ENCODE measurements around the gene PCDHB6.
"Not testable (repeated sequence)": the region's sequence is repeated elsewhere in the genome, so short reads cannot be mapped to it uniquely, and the experiment has no call there.

The PCDHB6 gene

DNA sequence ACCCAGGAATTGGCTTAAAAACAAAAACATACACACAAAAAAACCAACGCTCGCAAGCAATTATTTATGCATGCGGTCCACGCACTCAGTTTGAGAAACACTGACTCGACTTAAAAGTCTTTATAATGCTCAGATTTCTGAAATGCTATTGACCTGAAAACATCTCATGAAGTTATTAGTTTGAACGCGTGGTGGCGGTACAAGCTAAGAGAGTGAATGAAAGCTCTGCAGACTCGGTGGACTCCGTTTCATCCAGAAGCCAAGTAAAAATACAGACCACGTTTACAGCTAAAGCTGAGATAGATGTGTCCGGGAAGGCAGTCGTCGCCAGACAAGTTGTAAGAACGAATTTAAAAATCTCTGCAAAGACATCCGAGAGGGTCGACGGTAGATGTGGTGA, at the start of gene PCDHB6:
Gene PCDHB6 (plus strand): TSS at position 246 of the 400 bp plus-strand sequence. CDS start 201 bp downstream, outside the sequence.
- DNase-seq = no peak

DNA sequence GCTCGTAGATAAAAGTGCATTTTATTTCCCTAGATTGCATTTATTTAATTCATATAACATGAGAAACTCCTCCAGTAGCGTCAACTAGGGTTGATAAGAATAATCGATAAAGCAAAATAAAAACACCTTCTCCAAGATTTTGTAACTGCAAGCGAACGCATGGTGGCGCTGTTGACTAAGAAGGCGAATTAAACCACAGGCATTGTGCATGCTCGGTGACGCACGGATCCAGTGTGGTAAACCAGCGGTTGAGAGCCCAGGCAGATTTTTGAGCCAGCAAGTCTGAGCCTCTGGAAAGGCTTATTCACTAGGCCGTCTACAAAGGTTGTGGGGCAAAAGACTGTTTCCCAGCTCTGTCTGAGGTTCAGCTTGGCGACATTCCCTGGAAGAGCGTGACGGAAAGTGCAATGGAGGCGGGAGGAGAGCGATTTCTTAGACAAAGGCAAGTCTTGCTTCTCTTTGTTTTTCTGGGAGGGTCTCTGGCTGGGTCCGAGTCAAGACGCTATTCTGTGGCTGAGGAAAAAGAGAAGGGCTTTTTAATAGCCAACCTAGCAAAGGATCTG, 49.5 kb upstream of the PCDHB6 start, which contains the start of gene PCDHB3:
Gene PCDHB3 (plus strand): TSS at position 231 of the 563 bp plus-strand sequence. CDS start 177 bp downstream, at position 408.
- DNase-seq = no peak

GRCh38 chr5:141101059-141101458, 48.8 kb upstream of the PCDHB6 start:
- DNase-seq = no peak

DNA sequence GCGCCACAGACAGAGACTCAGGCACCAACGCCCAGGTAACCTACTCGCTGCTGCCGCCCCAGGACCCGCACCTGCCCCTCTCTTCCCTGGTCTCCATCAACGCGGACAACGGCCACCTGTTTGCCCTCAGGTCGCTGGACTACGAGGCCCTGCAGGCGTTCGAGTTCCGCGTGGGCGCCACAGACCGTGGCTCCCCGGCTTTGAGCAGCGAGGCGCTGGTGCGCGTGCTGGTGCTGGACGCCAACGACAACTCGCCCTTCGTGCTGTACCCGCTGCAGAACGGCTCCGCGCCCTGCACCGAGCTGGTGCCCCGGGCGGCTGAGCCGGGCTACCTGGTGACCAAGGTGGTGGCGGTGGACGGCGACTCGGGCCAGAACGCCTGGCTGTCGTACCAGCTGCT, 47.8 kb upstream of the PCDHB6 start:
- not testable (repeated sequence) for DNase-seq

GRCh38 chr5:141102471-141102870, 47.4 kb upstream of the PCDHB6 start:
- not testable (repeated sequence) for DNase-seq

GRCh38 chr5:141105350-141105749, 44.5 kb upstream of the PCDHB6 start:
- DNase-seq = no peak

- no peak for DNase-seq
These were observed 30.6 kb upstream of the PCDHB6 start for GRCh38 chr5:141119250-141119649.

- DNase-seq = no peak
These were observed 28.3 kb upstream of the PCDHB6 start, which contains the start of gene PCDHB4 for GRCh38 chr5:141121563-141121962. TSS of gene PCDHB4 (plus strand) at chr5:141121818. CDS start at chr5:141121999, 181 bp downstream.

- DNase-seq = no peak
These were observed 27.9 kb upstream of the PCDHB6 start for GRCh38 chr5:141121985-141122384.

DNA sequence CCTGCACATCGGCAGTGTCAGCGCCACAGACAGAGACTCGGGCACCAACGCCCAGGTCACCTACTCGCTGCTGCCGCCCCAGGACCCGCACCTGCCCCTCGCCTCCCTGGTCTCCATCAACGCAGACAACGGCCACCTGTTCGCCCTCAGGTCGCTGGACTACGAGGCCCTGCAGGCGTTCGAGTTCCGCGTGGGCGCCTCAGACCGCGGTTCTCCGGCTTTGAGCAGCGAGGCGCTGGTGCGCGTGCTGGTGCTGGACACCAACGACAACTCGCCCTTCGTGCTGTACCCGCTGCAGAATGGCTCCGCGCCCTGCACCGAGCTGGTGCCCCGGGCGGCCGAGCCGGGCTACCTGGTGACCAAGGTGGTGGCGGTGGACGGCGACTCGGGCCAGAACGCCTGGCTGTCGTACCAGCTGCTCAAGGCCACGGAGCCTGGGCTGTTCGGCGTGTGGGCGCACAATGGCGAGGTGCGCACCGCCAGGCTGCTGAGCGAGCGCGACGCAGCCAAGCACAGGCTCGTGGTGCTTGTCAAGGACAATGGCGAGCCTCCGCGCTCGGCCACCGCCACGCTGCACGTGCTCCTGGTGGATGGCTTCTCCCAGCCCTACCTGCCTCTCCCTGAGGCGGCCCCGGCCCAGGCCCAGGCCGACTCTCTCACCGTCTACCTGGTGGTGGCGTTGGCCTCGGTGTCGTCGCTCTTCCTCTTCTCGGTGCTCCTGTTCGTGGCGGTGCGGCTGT, 26.3 kb upstream of the PCDHB6 start:
- DNase-seq = not testable (repeated sequence)

GRCh38 chr5:141127305-141127704, 22.6 kb upstream of the PCDHB6 start:
- DNase-seq = no peak

DNA sequence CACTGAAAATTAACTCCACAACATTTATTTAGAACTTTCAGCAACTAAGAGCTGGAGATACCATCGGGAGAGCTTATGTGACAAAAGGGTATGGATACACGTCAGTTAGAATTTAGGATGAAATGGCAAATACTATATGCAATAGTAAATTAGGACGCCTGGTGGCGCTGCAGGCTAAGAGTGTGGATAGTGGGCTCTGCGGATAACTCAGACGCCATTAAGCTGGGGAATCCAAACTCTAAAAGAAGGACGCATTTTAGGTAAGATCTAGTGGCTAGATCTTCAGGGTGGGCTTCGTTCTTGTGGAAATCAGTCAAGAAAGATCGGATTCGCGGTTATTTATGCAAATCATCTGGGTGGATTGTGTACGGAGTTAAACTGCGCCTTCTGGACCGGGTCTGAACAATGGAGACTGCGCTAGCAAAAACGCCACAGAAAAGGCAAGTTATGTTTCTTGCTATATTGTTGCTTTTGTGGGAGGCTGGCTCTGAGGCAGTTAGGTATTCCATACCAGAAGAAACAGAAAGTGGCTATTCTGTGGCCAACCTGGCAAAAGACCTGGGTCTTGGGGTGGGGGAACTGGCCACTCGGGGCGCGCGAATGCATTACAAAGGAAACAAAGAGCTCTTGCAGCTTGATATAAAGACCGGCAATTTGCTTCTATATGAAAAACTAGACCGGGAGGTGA, 14.7 kb upstream of the PCDHB6 start, which contains the start of gene PCDHB5:
Gene PCDHB5 (plus strand): TSS at position 177 of the 688 bp plus-strand sequence. CDS start 229 bp downstream, at position 406.
- DNase-seq = no peak

GRCh38 chr5:141135718-141136266, 14.1 kb upstream of the PCDHB6 start:
- DNase-seq = no peak

DNA sequence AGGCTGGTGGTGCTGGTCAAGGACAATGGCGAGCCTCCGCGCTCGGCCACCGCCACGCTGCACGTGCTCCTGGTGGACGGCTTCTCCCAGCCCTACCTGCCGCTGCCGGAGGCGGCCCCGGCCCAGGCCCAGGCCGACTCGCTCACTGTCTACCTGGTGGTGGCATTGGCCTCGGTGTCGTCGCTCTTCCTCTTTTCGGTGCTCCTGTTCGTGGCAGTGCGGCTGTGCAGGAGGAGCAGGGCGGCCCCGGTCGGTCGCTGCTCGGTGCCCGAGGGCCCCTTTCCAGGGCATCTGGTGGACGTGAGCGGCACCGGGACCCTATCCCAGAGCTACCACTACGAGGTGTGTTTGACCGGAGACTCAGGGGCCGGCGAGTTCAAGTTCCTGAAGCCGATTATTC, 12.5 kb upstream of the PCDHB6 start:
- not testable (repeated sequence) for DNase-seq

DNA sequence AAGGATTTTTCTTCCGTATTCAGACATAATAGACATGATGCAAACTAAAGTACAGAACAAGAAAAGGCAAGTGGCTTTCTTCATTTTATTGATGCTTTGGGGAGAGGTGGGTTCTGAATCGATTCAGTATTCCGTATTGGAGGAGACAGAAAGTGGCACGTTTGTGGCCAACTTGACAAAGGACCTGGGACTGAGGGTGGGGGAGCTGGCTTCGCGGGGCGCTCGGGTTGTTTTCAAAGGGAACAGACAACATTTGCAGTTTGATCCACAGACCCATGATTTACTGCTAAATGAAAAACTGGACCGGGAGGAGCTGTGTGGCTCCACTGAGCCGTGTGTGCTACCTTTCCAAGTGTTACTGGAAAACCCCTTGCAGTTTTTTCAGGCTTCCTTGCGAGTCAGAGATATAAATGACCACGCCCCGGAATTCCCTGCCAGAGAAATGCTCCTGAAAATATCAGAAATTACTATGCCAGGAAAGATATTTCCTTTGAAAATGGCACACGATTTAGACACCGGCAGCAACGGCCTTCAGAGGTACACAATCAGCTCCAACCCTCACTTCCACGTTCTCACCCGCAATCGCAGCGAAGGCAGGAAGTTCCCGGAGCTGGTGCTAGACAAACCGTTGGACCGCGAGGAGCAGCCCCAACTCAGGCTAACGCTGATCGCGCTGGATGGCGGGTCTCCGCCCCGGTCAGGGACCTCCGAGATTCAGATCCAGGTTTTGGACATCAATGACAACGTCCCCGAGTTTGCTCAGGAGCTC, 551 bp downstream of the PCDHB6 start:
- no peak for DNase-seq

- no peak for DNase-seq
These were observed 1.1 kb downstream of the PCDHB6 start for GRCh38 chr5:141150993-141151325.

DNA sequence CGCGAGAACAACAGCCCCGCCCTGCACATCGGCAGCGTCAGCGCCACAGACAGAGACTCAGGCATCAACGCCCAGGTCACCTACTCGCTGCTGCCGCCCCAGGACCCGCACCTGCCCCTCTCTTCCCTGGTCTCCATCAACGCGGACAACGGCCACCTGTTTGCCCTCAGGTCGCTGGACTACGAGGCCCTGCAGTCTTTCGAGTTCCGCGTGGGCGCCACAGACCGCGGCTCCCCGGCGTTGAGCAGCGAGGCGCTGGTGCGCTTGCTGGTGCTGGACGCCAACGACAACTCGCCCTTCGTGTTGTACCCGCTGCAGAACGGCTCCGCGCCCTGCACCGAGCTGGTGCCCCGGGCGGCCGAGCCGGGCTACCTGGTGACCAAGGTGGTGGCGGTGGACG, 1.8 kb downstream of the PCDHB6 start:
- DNase-seq = not testable (repeated sequence)

- not testable (repeated sequence) for DNase-seq
These were observed 2.2 kb downstream of the PCDHB6 start for GRCh38 chr5:141152096-141152495.

- DNase-seq = no peak
These were observed 5.9 kb downstream of the PCDHB6 start for GRCh38 chr5:141155540-141156374.

GRCh38 chr5:141157356-141157755, 7.5 kb downstream of the PCDHB6 start:
- DNase-seq = not testable (repeated sequence)

DNA sequence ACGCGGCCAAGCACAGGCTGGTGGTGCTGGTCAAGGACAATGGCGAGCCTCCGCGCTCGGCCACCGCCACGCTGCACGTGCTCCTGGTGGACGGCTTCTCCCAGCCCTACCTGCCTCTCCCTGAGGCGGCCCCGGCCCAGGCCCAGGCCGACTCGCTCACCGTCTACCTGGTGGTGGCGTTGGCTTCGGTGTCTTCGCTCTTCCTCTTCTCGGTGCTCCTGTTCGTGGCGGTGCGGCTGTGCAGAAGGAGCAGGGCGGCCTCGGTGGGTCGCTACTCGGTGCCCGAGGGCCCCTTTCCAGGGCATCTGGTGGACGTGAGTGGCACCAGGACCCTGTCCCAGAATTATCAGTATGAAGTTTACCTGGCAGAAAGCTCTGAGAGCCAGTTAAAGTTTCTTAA, 8.0 kb downstream of the PCDHB6 start:
- DNase-seq = not testable (repeated sequence)

Measured in NCI-H2171 (cell line).